GM19324 (cell line): ENCODE results near the gene TMEM232.
"Not testable (repeated sequence)": the region's sequence is repeated elsewhere in the genome, so short reads cannot be mapped to it uniquely, and the experiment has no call there.

Experiments used
- ATAC-seq: cut with Tn5 transposase; IDR thresholded peaks from one replicate; pipeline ENCODE4 v1.9.1; 2021; ENCODE audit warnings: mild to moderate bottlenecking, moderate library complexity; ENCODE audit not compliant: unreplicated experiment, low FRiP score

TMEM232 gene

DNA sequence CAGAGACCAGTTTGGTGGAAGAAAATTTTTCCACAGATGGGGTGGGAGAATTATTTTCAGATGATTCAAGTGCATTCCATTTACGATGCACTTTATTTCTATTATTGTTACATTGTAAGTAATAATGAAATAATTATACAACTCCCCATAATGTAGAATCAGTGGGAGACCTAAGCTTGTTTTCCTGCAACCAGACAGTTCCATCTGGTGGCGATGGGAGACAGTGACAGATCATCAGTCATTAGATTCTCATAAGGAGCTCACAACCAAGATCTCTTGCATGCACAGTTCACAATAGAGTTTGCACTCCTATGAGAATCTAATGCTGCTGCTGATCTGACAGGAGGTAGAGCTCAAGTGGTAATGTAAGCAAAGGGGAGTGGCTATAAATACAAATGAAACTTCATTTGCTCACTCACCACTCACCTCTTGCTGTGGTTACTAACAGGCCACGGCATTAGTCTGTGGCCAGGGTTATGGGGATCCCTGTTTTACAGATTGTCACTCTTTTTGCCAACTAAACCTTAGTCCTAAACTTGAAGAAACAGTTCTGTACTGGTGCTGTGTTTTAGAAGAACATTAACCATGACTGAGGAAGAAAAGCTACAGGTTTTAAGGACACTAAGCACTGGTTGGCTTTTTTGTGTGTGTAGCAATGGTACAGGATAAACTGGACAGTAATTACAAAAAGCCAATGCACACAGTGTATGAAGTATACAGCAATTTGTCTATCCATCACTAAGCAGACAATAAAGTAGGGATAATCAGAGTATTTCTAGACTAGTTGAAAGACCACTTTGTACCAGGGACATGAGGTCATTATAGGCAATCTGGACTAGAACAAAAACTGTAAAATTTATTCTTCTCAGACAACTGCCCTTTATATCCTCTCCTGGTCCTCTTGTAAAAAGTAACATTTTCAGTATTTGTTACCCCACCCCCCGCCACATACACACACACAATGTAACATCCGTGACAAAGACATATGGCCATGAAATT, 9.9 kb downstream of the TMEM232 start:
- ATAC-seq = peak; percentile 93

DNA sequence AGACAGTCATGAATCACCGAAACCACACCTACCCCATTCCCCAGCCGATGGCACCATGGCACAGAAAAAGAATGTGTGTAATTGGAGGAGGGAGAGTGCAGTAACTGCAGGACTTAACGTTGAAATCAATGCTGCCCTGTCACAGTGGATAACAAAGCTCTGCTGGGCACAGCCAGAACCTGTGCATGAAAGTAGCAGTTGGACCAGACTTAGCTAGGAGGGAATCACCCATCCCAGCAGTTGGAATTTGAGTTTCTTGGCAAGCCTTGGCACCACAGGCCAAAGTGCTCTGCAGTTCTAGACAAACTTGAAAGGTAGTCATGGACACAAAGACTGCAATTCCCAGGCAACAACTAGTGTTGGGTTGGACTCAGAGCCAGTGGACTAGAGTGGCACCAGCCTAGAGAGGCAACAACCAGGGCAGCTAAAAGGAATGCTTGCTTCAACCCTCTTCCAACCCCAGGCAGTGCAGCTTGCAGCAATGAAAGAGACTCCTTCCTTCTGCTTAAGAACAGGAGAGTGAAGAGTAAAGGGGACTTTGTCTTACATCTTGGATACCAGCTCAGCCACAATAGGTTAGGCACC, 19.1 kb downstream of the TMEM232 start:
- no peak for ATAC-seq

GRCh38 chr5:110705349-110705748, 21.1 kb downstream of the TMEM232 start:
- no peak for ATAC-seq

- no peak for ATAC-seq
Measured at GRCh38 chr5:110703481-110703880, 23.0 kb downstream of the TMEM232 start.

DNA sequence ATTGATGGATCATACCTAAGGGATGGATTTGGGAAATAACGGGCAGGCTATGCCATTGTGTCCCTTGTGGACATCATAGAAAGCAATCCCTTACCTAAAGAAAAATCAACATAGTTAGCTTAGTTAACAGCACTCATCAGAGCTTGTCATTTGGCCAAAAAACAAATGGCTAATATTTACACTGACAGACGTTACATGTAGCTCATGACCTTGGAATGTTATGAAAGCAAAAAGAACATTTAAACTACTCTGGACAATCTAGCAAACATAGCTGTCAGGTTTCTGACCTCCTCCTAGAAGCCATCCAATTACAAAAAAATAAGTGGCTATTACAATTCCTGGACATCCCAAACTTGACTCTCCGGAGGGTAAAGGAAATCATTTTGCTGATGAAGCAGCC, 23.8 kb downstream of the TMEM232 start:
- no peak for ATAC-seq

DNA sequence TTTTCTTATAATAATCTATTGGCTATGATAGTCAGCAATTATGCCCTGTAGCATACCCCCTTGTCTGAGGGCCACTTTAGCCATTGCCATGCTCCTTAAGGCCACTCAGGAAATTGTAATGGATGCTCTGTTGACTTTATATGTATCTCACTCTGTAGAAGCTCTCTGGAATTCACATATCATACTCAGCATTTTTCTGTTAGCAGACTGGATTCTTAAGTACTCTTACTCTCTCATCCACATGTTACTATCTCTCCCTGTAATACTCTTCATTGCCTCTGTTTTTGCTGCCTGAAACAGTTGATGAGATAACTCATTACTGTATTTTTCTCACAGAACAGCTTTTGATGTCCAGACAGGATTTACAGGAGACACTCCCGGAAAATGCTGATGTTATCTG, 24.2 kb downstream of the TMEM232 start:
- no peak for ATAC-seq

GRCh38 chr5:110692669-110693068, 33.8 kb downstream of the TMEM232 start:
- ATAC-seq = not testable (repeated sequence)

- not testable (repeated sequence) for ATAC-seq
Measured at GRCh38 chr5:110690587-110690986, 35.9 kb downstream of the TMEM232 start.

DNA sequence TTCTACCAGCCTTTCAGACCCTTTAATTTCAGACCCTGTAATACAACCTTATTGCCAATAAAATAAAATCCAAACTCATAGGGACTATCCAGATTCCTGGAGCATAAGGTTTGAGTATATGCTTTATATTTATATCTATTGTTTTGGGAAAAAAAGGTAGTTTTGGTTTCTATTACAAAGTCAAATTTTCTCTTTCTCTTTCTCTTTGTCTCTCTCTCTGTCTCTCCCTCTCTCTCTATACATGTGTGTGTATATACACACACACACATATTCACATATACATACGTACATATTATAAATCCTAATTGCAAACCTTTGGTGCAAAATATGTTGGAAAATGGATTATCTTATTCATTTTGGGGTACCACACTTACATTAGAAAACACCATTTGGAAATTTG, 39.0 kb downstream of the TMEM232 start:
- ATAC-seq = peak; percentile 51

DNA sequence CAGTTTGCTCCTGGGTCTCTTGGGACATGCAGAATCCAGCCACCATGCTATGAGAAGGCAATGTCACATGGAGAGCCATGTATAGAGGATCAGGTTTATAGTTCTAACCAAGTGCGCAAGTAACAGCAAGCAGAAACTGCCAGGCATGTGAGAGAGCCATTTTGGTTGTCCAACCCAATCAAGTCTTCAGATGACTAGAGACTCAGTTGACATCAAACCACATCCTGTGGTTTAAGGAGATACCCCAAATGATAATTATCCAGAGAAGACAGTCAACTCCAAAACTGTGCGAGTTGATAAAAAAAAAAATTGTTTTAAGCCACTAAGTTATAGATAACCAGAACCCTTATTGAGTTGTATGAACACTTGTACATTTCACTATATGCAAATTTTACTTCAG, 40.2 kb downstream of the TMEM232 start:
- ATAC-seq = no peak

GRCh38 chr5:110681953-110682352, 44.5 kb downstream of the TMEM232 start:
- no peak for ATAC-seq

DNA sequence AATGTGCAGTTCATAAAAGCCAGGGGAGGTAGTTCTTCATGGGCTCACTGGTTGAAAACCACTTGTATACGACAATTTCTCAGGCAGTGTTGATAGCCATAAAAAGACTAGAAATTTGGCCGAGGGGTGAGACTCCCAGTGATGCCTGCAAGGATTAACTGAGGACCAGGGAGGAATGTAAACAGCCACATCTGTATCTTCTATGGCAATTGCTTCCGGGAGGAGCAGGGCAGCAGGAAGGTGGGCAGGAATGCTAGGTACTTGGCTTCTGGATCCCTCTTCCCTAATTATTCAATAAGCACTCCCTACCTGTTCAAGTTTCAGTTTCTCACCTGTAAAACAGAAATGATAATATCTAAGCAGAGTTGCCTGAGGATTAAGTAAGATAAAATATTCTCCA, 45.4 kb downstream of the TMEM232 start:
- ATAC-seq = no peak

DNA sequence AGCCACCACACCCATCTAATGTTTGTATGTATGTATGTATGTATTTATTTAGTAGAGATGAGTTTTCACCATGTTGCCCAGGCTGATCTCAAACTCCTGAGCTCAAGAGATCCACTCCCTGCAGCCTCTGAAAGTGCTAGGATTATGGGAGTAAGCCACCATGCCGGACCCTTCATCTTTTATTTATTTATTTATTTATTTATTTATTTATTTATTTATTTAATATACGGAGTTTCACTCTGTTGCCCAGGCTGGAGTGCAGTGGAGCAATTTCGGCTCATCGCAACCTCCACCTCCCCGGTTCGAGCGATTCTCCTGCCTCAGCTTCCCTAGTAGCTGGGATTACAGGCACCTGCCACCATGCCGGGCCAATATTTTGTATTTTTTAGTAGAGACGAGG, 49.9 kb downstream of the TMEM232 start:
- ATAC-seq = not testable (repeated sequence)

DNA sequence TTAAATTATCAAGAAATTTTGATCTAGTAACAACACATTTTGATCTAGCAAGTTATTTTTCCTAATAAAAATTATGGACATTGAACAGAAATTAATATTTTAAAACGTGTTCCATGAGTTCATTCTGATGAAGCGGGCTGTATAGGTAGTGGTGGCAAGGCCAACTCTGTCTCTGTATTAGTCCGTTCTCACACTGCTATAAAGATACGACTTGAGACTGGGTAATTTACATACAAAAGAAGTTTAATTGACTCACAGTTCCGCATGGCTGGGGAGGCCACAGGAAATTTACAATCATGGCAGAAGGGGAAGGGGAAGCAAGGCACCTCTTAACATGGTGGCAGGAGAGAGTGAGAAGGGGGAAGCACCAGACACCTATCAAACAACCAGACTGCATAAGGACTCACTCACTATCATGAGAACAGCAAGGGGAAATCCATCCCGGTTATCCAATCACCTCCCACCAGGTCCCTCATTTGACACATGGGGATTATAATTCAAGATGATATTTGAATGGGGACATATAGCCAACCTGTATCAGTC, 61.2 kb downstream of the TMEM232 start:
- no peak for ATAC-seq

DNA sequence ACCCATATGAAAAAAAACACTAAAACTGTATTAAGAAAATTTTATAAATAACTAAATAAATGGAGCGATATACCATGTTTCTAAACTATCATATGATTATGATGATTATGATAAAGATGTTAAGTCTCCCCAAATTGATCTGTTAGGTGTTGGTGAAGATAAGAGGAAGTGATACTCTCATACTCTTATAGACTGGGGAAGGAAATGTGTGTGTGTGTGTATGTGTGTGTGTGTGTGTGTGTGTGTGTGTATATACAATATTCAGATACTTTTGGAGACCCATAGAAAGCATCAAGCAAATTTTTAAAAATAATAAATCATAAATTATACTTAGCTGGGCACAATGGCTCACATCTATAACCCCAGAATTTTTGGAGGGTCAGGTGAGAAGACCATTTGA, 62.9 kb downstream of the TMEM232 start:
- no peak for ATAC-seq

GRCh38 chr5:110658006-110658405, 68.5 kb downstream of the TMEM232 start:
- ATAC-seq = no peak

GRCh38 chr5:110653231-110653970, 73.1 kb downstream of the TMEM232 start:
- ATAC-seq = no peak

GRCh38 chr5:110651507-110651906, 75.0 kb downstream of the TMEM232 start:
- ATAC-seq = no peak

DNA sequence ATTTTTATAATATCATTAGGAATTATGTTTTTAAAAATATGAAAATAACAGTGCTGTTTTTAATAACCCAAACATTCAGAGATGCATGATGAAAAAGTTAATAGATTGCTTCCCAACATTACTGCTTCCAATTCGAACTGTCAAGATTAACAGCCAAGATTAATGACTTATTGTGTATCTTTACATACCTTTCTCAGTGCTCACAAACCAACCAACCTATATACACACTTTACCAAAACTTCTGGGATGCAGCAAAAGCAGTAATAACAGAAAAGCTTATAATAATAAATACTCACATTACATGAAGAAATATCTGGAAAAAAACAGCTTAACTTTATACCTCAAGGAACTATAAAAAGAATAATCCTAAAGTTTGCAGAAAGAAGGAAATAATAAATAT, 82.1 kb downstream of the TMEM232 start:
- no peak for ATAC-seq

DNA sequence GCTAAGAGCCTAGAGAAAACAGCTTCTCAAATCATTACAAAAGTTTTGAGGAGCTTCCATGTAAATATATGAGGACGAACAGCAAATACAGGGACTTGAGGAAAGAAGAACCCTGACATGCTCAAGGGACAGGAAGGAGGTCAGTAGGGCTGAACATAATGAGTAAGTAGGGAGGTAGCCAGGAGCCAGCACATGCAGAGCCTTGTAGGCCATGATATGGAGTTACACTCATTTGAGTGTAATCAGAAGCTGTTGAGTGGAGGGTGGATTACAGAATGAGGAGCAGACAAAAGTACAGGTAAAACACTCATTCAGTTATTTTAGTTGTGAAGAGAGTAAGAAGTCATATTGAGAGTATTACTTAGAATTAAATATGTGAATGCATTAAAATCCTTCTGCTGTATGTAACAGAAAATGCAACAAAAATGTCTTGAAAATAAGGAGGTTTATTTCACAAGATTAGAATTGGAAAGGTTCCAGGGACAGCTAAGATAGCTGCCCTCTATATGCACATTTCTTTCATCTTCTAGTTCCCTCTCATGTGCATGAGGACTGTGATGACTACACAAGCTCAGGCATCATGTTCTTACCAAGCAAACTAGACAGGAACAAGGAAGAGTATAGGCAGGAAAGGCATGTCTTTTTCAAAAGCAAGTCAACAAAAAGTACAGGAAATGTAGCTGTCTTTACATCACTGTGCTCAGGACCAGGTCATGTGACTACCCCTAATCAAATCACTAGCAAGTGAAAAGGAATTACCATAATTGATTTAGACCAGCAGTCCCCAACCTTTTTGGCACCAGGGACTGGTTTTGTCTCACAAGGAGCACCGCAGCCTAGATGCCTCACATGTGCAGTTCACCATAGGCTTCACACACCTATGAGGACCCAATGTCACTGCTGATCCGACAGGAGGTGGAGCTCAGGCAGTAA, 87.2 kb downstream of the TMEM232 start:
- ATAC-seq = no peak
